Posterior vena cava (tissue), 2 donors: ENCODE data around the gene GNRH2. TPM values are rescaled to one million over a fixed set of nuclear protein-coding genes. Genes with fewer than 3 reads are reported as not detected.
"Not testable (repeated sequence)": the region's sequence is repeated elsewhere in the genome, so short reads cannot be mapped to it uniquely, and the experiment has no call there.

ENCODE experiments used
- DNase-seq: peaks from one replicate; pipeline ENCODE4 v3.0.0-alpha.2; 2020; ENCODE audit warnings: low spot score
- intact Hi-C, 2 donors: fragments of 100-400 bp; cut with DNase I; formaldehyde crosslinking; loops; one replicate each; pipeline versions ENCODE4 v1.14.1 to v1.14.2; 2022 to 2023
- total RNA-seq, 2 donors: library from RNA; stranded (reverse); fragmentation: NEBNext Ultra II Directional; extraction: Animal tissue kit (Norgen Biotek cat#: 25700); gene quantifications; one replicate each; pipeline ENCODE4 v1.2.1, GENCODE V29; 2021
- donor health status: DM: yes; HTN: yes; CAD: no.
- donor health status: DM: yes; HTN: yes; CAD: no.

GNRH2 gene
- total RNA-seq, 2 donors from 2014 or later: 0.43 TPM; not detected in 1

DNA sequence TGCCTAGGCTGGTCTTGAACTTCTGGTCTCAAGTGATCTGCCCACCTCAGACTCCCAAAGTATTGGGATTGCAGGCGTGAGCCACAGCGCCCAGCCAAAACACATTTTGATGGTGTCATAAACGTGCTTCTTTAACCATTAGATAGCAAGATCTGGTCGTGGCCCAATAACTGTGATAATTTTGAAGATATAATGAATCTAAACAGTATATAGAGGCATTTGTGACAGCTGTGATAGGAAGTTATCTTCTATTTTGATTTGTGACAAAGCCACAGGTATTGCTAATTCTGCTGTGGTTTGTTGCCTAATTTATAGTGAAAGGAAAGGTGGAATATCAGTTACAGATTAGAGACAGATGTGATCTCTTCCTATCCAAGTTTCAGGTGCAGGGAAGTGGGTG lies 27.3 kb downstream of the GNRH2 start:
- intact Hi-C loops: no loop called here

DNA sequence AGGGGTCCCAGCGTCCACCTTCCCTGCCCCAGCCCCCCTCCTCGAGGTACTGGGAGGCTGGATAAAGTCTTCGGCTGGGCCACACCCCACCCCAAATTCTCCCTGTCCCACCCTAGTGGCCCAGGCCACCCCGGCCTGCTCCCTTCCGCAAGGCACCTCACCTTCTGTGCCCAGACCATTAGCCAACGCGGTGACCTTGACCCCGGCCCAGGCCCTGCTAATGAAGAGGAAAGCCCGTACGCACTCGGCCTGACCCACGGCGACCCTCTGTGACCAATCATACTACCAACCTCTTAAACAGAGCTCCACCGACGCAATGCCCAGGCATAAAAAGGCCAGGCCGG lies 27.8 kb downstream of the GNRH2 start:
- DNase-seq: no peak
- intact Hi-C loops: no loop called here

More for the DNA sequence above, 27.3 kb downstream of the GNRH2 start:
- peak; percentile 5 for DNase-seq

DNA sequence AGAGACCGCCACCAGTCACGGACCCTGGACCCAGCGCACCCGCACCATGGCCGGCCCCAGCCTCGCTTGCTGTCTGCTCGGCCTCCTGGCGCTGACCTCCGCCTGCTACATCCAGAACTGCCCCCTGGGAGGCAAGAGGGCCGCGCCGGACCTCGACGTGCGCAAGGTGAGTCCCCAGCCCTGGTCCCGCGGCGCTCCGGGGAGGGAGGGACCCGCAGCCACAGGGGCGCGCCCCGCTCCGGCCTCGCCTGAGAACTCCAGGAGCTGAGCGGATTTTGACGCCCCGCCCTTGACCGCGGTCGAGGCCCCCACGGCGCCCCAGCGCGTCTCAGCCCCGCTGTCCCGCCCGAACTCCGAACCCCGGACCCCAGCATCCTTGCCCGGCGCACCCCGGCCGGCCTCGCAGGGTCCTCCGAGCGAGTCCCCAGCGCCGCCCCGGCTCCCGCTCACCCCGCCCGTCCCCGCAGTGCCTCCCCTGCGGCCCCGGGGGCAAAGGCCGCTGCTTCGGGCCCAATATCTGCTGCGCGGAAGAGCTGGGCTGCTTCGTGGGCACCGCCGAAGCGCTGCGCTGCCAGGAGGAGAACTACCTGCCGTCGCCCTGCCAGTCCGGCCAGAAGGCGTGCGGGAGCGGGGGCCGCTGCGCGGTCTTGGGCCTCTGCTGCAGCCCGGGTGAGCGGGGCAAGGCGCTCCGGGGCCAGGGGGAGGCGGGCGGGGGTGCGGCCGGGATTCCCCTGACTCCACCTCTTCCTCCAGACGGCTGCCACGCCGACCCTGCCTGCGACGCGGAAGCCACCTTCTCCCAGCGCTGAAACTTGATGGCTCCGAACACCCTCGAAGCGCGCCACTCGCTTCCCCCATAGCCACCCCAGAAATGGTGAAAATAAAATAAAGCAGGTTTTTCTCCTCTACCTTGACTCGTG lies 28.4 kb downstream of the GNRH2 start, which contains the start of gene OXT:
Gene OXT (plus strand): TSS at position 11 of the 920 bp plus-strand sequence. CDS start 36 bp downstream, at position 47.
- peak; percentile 83 for DNase-seq
- intact Hi-C loops: no loop called here

DNA sequence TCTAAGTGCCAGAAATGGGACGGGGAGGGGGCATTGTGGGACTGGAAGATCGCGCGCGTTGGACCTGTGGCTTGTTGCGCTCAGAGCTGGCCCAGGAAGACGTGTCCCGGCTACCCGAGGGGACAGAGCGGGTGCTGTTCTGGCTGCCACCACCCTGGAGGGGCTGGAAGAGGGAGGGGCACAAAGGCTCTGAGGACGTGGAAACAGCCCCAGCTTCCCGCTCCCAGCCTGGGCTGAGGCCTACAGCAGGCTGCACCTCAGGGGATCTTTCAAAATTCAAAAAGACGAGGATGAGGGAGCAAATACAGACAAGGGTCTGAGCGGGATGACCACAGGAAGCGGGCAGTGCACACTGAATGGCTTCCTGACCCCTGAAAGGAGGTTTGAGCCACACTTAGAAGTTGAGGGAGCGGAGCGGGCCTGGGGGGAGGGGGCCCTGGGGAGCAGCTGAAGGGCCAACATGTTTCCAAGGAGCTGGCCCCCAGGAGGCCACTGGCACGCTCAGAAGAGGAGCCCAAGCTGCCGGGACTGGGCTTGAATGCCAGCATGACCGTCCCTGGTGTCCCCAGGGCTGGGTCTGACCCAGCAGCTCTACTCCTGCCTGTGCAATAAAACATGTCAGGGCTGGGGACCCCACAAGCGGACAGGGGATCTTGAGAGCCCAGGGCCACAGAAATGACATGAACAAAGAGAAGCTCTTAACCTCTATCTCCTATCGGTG lies 29.3 kb downstream of the GNRH2 start:
- intact Hi-C loops: no loop called here
- peak; percentile 69 for DNase-seq

DNA sequence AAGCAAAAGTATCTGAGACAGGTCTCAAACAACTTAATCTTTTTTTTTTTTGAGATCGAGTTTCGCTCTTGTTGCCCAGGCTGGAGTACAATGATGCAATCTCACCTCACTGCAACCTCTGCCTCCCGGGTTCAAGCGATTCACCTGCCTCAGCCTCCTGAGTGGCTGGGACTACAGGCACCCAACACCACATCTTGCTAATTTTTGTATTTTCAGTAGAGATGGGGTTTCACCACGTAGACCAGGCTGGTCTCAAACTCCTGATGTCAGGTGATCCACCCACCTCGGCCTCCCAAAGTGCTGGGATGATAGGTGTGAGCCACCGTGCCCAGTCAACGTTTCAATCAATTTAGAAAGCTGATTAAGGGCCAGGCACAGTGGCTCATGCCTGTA lies 29.8 kb downstream of the GNRH2 start:
- intact Hi-C loops: not testable (repeated sequence)
- peak; percentile 29 for DNase-seq

DNA sequence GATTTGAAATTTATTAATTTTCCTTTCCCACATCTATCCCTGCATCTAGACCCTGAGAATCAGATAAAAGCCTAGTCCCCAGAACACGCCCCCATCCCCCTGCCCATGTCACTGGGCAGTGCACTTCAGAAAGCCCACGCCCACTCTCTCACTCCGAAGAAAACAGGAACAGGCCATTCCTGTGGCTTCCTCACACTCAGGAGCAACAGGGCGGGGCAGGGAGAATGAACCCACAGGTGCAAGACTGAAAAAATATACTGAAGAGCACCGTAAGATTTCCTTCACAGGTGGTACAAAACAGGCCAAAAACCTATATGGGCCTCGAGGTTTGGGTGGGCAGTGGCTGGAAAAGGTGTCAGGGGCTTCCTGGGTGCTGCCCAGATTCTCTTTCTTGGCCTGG lies 31.4 kb downstream of the GNRH2 start:
- intact Hi-C loops: no loop called here
- DNase-seq: peak; percentile 23

DNA sequence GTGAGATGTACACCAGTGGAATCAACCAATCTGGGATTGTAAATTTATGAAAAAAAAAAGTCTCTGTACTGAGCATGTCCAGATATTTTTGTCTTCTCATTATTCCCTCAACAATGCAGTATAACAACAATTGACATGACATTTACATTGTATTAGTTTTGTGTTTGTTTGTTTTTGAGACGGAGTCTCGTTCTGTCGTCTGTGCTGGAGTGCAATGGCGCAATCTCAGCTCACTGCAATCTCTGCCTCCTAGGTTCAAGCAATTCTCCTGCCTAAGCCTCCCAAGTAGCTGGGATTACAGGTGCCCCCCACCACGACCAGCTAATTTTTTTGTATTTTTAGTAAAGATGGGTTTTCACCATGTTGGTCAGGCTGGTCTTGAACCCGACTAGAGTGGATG lies 31.9 kb downstream of the GNRH2 start:
- DNase-seq, intact Hi-C loops: not testable (repeated sequence)

DNA sequence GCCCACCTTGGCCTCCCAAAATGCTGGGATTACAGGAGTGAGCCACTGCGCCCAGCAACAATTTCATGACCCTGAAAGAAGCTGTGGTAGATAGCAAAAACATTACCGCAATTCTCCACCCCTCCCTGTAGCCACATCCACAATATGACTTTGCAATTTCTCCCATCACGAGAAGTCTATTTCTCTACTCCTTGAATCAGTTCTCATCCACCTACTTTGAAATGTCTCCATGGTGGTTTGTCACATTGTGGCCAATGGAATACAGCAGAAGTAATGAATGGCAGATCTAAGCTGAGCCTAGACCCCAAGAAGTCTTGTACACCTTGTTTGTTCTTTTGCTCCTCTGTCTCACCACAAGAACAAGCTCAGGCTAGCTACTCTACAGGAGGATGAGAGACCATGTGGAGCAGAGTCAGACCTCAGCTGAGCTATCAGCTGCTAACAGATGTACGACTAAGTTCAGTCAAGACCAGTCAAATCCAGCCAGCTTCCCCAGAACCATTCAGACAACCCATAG lies 34.3 kb downstream of the GNRH2 start:
- intact Hi-C loops: loop anchor here in 1 of 2 donors (2.0 kb wide), 1 partner anchor 61 kb away; no protein-coding TSS in a partner anchor
- DNase-seq: peak; percentile 7

DNA sequence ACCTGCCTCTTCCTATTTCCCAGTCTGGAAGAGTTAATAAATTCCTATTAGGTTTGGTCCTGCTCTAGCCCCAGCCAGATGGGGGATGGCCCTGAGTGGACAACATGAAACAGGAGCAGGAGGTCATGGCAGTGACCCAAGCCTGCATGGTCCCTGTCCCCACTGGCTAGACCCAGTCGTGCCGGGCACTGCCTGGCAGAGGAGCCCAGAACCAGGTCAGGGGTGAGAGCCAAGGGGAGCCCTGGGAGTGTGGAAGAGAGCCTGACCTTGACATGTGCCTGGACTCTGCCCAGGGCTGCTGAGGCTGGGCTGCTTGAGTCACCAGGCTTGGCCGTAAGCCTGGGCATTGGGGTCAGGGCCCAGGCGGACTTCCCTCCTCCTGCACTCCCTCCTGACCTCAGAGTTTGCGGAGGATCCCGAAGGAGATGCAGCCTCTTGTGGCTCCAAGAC lies 37.5 kb downstream of the GNRH2 start:
- intact Hi-C loops: no loop called here
- DNase-seq: peak; percentile 90

DNA sequence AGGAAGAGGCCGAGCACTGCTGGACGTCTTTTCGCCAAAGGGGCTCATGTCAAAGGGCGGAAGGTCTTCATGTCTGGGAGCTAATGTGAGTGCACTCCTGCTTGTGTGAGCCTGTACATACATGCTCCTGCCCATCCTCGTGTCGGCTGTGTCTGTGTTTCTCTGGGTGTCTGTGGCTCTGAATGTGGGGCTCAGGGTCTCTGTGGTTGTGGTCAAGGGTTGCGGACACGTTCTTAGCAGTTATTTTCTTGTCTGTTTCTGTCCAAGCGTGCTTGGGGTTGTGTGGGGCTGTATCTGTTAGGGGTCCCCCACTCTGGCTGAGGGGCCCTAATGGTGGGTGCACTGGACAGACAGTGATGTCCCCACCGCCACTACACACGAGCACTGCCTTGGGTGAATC lies 38.2 kb downstream of the GNRH2 start:
- intact Hi-C loops: no loop called here
- peak; percentile 59 for DNase-seq

DNA sequence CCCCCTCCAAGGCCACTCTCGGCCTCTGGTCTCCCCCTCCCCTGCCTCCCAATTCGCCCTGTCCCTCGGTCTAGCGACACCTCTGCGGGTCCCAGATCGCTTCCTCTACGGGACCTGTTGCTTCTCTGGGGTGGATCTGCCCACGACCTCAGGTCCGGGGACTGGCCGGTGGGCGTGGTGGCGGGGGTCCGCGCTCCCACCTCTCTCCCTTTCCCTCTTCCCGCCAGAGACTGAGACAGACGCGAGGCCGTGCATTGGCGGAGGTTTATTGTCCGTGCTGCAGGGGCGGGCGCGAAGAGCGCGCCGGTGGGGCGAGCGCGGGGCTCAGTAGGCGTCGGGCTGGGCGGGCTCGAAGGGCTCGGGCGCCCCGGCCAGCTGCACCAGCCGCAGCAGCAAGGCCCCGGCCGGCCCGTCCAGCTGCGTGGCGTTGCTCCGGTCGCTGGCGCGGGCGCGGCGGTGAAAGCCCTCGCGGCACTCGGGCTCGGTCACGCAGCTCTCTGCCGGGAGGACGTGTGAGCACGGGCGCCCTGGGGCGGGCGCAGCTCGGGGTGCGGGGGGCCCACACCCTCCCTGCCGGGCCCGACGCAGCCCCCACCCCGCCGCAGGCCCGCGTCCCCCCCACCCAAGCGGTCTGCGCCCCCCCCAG lies 39.0 kb downstream of the GNRH2 start:
- intact Hi-C loops: no loop called here
- peak; percentile 78 for DNase-seq

DNA sequence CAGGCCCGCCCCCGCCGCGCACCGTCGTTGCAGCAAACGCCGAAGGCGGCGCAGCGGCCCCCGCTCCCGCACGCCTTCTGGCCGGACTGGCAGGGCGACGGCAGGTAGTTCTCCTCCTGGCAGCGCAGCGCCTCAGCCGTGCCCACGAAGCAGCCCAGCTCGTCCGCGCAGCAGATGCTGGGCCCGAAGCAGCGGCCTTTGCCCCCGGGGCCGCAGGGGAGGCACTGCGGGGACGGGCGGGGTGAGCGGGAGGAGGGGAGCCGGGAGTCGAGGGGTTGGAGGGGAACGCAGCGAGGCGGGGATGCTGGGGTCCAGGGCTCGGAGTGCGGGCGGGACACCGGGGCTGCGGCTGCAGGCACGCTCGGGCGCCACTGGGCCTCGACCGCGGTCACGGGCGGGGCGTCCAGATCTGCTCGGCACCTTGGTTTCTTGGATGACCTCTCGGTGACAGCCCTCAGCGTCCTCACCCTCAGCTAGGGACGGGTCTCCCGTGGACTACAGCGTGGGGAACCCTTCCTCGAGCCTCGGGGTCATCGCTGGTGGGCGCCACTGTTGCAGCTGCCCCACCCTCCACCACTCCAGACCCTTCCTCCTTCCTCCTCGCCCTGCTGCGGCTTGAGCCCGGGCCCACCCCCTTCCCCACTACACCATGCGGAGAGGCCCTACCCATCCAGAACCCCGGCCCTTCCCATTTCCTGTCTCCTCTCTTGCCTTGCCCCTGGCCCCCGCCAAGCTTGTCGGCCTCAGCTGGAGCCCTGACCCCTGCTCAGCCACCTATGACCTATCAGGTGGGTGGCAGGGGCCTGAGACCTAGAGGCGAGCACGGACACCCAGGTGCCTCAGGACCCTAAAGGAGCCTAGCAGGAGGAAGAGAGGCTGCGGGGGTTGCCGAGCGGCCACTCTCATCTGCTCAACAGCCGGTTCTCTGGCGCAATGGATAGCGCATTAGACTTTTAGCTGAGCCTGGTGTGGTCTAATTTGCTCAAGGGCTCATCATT lies 39.8 kb downstream of the GNRH2 start:
- intact Hi-C loops: no loop called here
- DNase-seq: peak; percentile 80

DNA sequence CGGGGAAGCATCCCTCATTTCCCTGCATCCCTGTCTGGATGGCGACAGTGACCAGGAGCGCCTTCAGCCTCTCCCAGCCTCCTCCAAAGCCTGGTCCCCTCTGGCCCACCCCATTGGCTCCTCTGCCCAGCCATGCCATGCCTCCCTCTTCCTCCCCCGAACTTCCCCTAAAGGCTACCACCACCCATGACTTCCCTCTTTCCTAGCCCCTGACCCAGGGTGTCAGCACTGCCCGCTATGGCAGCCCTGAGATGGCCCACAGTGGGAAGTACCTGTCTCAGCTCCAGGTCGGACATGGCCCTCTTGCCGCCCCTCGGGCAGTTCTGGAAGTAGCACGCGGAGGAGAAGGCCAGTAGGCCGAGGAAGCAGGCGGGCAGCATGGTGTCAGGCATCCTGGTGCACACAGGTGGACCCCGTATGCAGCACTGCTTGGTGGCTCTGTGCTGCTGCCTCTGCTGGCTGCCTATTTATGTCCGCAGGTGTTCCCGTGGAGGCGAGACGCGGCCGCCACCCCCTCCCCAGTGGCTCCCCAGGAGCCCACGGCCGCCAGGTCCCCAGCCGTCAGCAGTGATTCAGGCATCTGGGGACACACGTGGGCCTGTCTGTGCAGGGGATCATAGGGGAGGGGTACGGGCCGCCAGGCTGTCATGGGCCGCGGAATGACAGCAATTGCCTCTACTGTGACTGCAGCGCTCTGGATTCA lies 41.0 kb downstream of the GNRH2 start, which contains the start of gene AVP:
Gene AVP (minus strand): TSS at position 442 of the 703 bp plus-strand sequence. CDS start 50 bp downstream, at position 392.
- peak; percentile 72 for DNase-seq
- intact Hi-C loops: no loop called here

DNA sequence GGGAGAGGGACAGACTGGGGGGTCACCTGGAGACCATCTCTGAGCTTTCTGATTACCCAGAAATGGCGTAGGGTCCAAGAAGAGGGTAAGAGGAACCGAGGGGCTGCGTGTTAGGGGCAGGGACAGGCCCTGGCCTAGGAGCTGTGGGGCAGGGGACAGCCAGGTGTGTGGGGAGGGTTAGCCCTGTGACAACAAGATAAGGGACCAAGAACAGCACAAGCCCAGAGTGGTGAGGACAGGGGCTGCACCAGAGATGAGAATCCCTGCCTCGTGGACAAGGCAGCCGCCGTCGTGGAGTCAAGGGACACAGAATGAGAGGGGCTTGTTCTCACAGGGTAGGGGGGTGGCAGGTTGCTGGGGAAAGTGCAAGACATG lies 41.6 kb downstream of the GNRH2 start:
- no peak for DNase-seq
- intact Hi-C loops: no loop called here

DNA sequence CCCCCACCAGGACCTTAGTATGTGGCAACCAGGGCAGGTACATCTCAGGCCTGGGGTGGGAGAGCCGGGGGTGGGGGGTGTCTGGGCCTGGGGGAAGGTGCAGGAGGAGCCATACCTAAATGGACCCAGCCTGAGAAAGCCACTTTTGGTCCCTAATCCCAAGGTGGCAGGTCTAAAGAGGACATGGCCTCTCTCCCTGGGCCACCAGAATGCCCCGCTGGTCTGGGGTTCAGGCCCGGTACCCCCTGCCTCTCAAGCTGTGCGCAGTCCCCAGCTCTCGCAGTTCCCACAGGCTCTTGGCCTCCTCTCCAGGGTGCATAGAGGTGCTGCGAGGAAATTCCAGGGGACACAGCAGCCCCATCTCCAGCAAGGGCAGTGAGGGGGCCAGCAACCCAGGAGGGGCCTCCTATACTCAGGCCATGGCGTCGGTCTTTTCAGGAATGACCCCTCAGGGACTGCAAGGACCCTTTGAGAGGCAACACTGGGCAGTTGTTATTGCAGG lies 42.2 kb downstream of the GNRH2 start:
- peak; percentile 32 for DNase-seq
- intact Hi-C loops: no loop called here

DNA sequence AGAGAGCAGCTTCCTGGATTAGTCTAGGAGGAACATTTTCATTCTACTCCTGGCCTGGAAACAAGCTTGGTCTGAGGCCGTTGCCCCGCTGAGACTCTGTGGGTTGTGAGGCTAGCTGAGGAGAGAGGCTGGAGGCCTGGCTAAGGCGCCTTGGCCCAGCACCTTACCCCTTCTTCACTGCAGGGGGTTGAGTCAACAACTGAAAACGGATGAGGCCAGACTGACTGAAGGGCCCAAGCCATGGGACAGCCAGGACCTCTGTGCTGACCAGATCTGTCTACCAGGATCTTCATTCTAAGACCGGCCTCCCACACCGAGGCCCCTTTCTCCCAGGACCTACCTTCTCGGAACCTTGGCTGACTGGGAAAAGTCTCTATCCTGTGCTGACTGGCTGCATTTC lies 44.6 kb downstream of the GNRH2 start:
- intact Hi-C loops: no loop called here
- no peak for DNase-seq

DNA sequence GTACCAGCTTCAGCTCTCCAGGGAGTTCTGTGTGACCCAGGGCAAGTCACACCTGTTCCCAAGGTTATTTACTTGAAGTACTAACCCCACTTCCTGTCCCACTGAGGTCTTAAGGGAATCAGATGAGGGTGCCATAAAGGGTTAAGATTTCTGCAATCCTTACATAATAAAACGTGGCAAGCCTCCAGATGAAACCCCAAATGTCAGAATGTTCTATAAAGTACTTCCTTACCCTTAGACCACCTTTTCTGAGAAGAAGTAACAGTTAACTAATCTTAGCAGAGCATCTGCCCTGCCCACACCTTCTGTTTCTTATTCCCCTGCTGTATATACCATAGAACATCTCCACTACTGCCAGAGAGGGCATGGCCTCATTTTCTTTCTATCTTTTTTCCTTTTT lies 47.1 kb downstream of the GNRH2 start:
- no peak for DNase-seq
- intact Hi-C loops: no loop called here
